Measurements from ENCODE around the gene IL17REL. TPM values are rescaled to one million over a fixed set of nuclear protein-coding genes. Genes with fewer than 3 reads are reported as not detected.

Gene IL17REL
- total and polyA plus RNA-seq, 10 of the 15 experiments (the other 5 are each of a cell fraction or from before 2014, with no cell fraction given) = 0.03 TPM; not detected in 9

- FAIRE-seq = no peak
- H3K9ac ChIP-seq (ENCODE audit: control insufficient read depth, insufficient read depth, low read length) = no peak overlapping the region
- H3K4me3 ChIP-seq = no peak overlapping the region
- ATAC-seq = no peak
- WGBS (ENCODE audit: insufficient coverage, insufficient replicate concordance, low lambda C conversion rate, missing lambda C conversion rate) = 53% methylated on average over 16 of the region's 16 CpGs
- H3K79me2 ChIP-seq (ENCODE audit: control insufficient read depth, insufficient read depth, low read length) = no peaks in the 10 kb centered on the region
- no peaks in the 10 kb centered on the region for H3K9me3 ChIP-seq (replicated peaks; ENCODE audit: control insufficient read depth, insufficient read depth, low read length)
- no peaks in the 10 kb centered on the region; a peak in 2 of 4 replicates for H3K27me3 ChIP-seq (replicated peaks in 1 of 2; ENCODE audit: control insufficient read depth in 2 of 2, insufficient read depth in 2 of 2, low read length in 1 of 2)
- ChIA-PET SMC1A (ENCODE audit: uncharacterized antibody, unreplicated experiment) (no interaction called here), POLR2A (no interaction called here), RAD21 (ENCODE audit: unreplicated experiment) (no interaction called here), CTCF (no interaction called here)
- no peaks in the 10 kb centered on the region for H3K36me3 ChIP-seq (ENCODE audit: control insufficient read depth in 2 of 2, insufficient read depth in 2 of 2, low read length in 1 of 2)
- BruUV-seq (replicated peaks) = no TSS peak
- in situ Hi-C loops (cut with MboI) = loop anchor here (25.0 kb wide), 1 partner anchor 710 kb away; no protein-coding TSS in a partner anchor
- no peak for DNase-seq (ENCODE audit: low read depth, low spot score)
- intact Hi-C loops (cut with micrococcal nuclease; ENCODE audit: unreplicated experiment) = no loop called here
- no peaks in the 10 kb centered on the region for H4K20me1 ChIP-seq (ENCODE audit: control insufficient read depth, insufficient read depth)
- no peaks in the 10 kb centered on the region for H3K4me1 ChIP-seq (ENCODE audit: control insufficient read depth, insufficient read depth, low read length)
- H3K27ac ChIP-seq (ENCODE audit: control insufficient read depth, insufficient read depth) = no peak overlapping the region
- H2AFZ ChIP-seq (ENCODE audit: control insufficient read depth, low read depth, low read length) = no peak overlapping the region
- TF ChIP-seq RELA (IDR thresholded peaks at IDR 0.05; ENCODE audit: borderline replicate concordance, partially characterized antibody) (no peak), TCF3 (IDR thresholded peaks at IDR 0.05; ENCODE audit: borderline replicate concordance, insufficient read depth, low read depth, low read length) (no peak), MEF2A (IDR thresholded peaks at IDR 0.05; ENCODE audit: insufficient read depth, low read depth, low read length) (no peak), NFYA (IDR thresholded peaks at IDR 0.05; ENCODE audit: borderline replicate concordance, low read depth, low read length) (no peak), BRCA1 (IDR thresholded peaks at IDR 0.05; ENCODE audit: low read depth, low read length) (no peak), POLR2AphosphoS2 (IDR thresholded peaks at IDR 0.05; ENCODE audit: low read depth, low read length) (no peak), SKIL (IDR thresholded peaks at IDR 0.05; ENCODE audit: low read depth, poor library complexity, severe bottlenecking) (no peak), SREBF1 (IDR thresholded peaks at IDR 0.05; ENCODE audit: low read length) (no peak), IRF3 (IDR thresholded peaks at IDR 0.05) (no peak), IRF4 (IDR thresholded peaks at IDR 0.05; ENCODE audit: low read depth, low read length) (no peak), HDGF (IDR thresholded peaks at IDR 0.05) (no peak)
- no peak overlapping the region for H3K4me2 ChIP-seq (ENCODE audit: control insufficient read depth, insufficient read depth)
Observed at GRCh38 chr22:50047346-50047745, 34.8 kb upstream of the IL17REL start.
